Endothelial cell of umbilical vein (primary cell): ENCODE data around the gene RGS1. TPM values are rescaled to one million over a fixed set of nuclear protein-coding genes. Genes with fewer than 3 reads are reported as not detected.

ENCODE experiments used
- BruUV-seq: library from RNA; stranded (reverse); fragments of 400-500 nt; replicated peaks from 2 replicates; lab custom pipeline; 2021; lab: Mats Ljungman, UMichigan
- CTCF ChIA-PET: fragments of 300-600, 350-600 bp; sonication (Branson Sonifier 250); formaldehyde crosslinking; loops from one replicate; lab custom pipeline; 2021; ENCODE audit warnings: antibody characterized with exemption, inconsistent platforms; lab: Charles Lee
- POLR2A ChIA-PET: fragments of 300-600, 350-600 bp; sonication (Branson Sonifier 250); formaldehyde crosslinking; loops from one replicate; lab custom pipeline; 2021; ENCODE audit warnings: antibody characterized with exemption, inconsistent platforms; lab: Charles Lee
- DNase-seq: peaks from one replicate; pipeline ENCODE4 v3.0.0-alpha.2; 2011; ENCODE audit warnings: low read depth, low spot score
- FAIRE-seq: peaks from 2 replicates; lab custom pipeline; 2011; peaks lifted over from hg19 to GRCh38; lab: Jason Lieb, UNC
- H2AFZ ChIP-seq: 2 replicates; pipeline ENCODE4 v1.6.0; 2012; ENCODE audit warnings: low read depth, low read length, control low read depth, inconsistent platforms
- H3K27ac ChIP-seq: 2 replicates; pipeline ENCODE4 v1.5.1; 2011; ENCODE audit warnings: low read depth, mild to moderate bottlenecking, control low read depth, low read length, moderate library complexity; ENCODE audit not compliant: insufficient read depth
- H3K27me3 ChIP-seq, 2 experiments: 2 replicates each; pipeline versions ENCODE4 v1.6.0 to v1.6.1; 2011; ENCODE audit warnings: low read length in 2 of 2, mixed read lengths in 1 of 2; ENCODE audit not compliant: control insufficient read depth in 2 of 2, insufficient read depth in 2 of 2
- H3K36me3 ChIP-seq, 2 experiments: 2 replicates in 1 of 2; 3 replicates in 1 of 2; pipeline ENCODE4 v1.5.1; 2011; ENCODE audit warnings: low read length in 2 of 2, mild to moderate bottlenecking in 1 of 2, moderate library complexity in 1 of 2; ENCODE audit not compliant: control insufficient read depth in 2 of 2, insufficient read depth in 2 of 2; ENCODE audit errors: extremely low read depth in 1 of 2
- H3K4me1 ChIP-seq: 3 replicates; pipeline ENCODE4 v1.5.1; 2011; ENCODE audit warnings: mild to moderate bottlenecking, low read length; ENCODE audit not compliant: control insufficient read depth, insufficient read depth; ENCODE audit errors: extremely low read depth
- H3K4me2 ChIP-seq: 2 replicates; pipeline ENCODE4 v1.6.1; 2011; ENCODE audit warnings: low read length, control low read depth, mixed read lengths; ENCODE audit not compliant: insufficient read depth
- H3K4me3 ChIP-seq, 3 experiments: fragments of 200-600 bp in 1 of 3; sonication (generic), shearing (Covaris generic) in 1 of 3; replicated peaks in 1 of 3; 2 replicates each; pipeline ENCODE4 v1.5.1; 2011 to 2016; ENCODE audit warnings: control low read depth in 3 of 3, low read length in 3 of 3, mild to moderate bottlenecking in 2 of 3, inconsistent platforms in 1 of 3, low read depth in 1 of 3, moderate library complexity in 1 of 3; ENCODE audit not compliant: insufficient read depth in 1 of 3
- H3K79me2 ChIP-seq: 2 replicates; pipeline ENCODE4 v1.6.0; 2012; ENCODE audit warnings: low read length, inconsistent platforms; ENCODE audit not compliant: control insufficient read depth, insufficient read depth
- H3K9ac ChIP-seq: replicated peaks from 2 replicates; pipeline ENCODE3; 2011; ENCODE audit warnings: low read length, control low read depth; ENCODE audit not compliant: insufficient read depth; ENCODE audit errors: extremely low read depth
- H3K9me1 ChIP-seq: replicated peaks from 3 replicates; pipeline ENCODE4 v1.6.0; 2011; ENCODE audit warnings: mild to moderate bottlenecking, low read length; ENCODE audit not compliant: control insufficient read depth, insufficient read depth; ENCODE audit errors: extremely low read depth
- H3K9me3 ChIP-seq: replicated peaks from 2 replicates; pipeline ENCODE4 v1.5.1; 2012; ENCODE audit warnings: low read length, inconsistent platforms; ENCODE audit not compliant: control insufficient read depth, insufficient read depth
- H4K20me1 ChIP-seq: replicated peaks from 2 replicates; pipeline ENCODE3; 2011; ENCODE audit warnings: mild to moderate bottlenecking, low read length; ENCODE audit not compliant: control insufficient read depth, insufficient read depth; ENCODE audit errors: extremely low read depth
- EZH2 ChIP-seq: IDR thresholded peaks from 2 replicates; pipeline ENCODE4 v1.6.1; 2012; ENCODE audit warnings: borderline replicate concordance, low read depth, mild to moderate bottlenecking, moderate library complexity, low read length, inconsistent platforms; ENCODE audit not compliant: severe bottlenecking
- FOS ChIP-seq: IDR thresholded peaks from 2 replicates; pipeline ENCODE4 v1.6.1; 2011; ENCODE audit warnings: mild to moderate bottlenecking, low read length, moderate library complexity, borderline replicate concordance; ENCODE audit not compliant: insufficient read depth
- POLR2AphosphoS5 ChIP-seq: IDR thresholded peaks from 2 replicates; pipeline ENCODE4 v1.6.1; 2012; ENCODE audit warnings: low read depth, mild to moderate bottlenecking, control low read depth, low read length, moderate library complexity; ENCODE audit not compliant: insufficient read depth
- dilution Hi-C: fragments of 300-500 bp; cut with MboI; formaldehyde crosslinking; loops from one replicate; pipeline ENCODE4 v1.15.0; 2019; ENCODE audit warnings: low sequenced_read_pairs; ENCODE audit not compliant: extremely low pct_ligation_motif_present
- intact Hi-C: fragments of 100-400 bp; cut with micrococcal nuclease; formaldehyde crosslinking; loops from one replicate; pipeline ENCODE4 v1.10.0; 2022
- polyA plus RNA-seq, 4 experiments: library from polyadenylated mRNA; depleted of rRNA in 3 of 4; stranded (reverse) in 3 of 4; unstranded in 1 of 4; fragments of >200 nt; gene quantifications; 2 replicates each; pipeline versions ENCODE4 v1.2.1 to v1.2.3, GENCODE V29; 2011 to 2012; ENCODE audit warnings: missing spikeins in 1 of 4
- total RNA-seq: library from RNA; stranded (reverse); gene quantifications from 2 replicates; pipeline ENCODE4 v1.2.3, GENCODE V29; 2021
- TF ChIP-seq, protein P1 (sequence below): IDR thresholded peaks from 2 replicates; pipeline ENCODE4 v1.6.1; 2011; ENCODE audit not compliant: insufficient read depth, insufficient read length

RGS1 gene
- total and polyA plus RNA-seq, 2 donors (not counting 3 experiments of a cell fraction or from before 2014, with no cell fraction given) = not detected

DNA sequence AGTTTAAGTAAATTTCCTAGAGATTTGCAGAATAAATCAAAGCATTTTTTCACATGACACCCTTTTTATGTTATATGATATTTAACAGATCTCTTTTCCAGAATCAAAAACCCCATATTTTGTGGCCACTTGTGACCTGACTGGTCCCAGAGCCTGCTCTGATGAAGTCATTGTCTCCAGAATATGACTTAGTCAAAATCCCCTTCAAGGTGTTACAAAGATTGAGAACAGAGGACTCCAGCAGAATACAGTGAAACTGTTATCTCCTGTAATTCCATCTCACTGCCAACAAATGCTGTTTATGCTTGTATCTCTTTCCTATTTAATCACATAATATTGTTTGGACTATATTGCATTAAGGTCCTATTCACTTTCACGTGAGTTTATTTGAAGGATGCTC lies 25.6 kb downstream of the RGS1 start:
- DNase-seq = no peak
- POLR2A ChIA-PET = no interaction called here
- Histone ChIP-seq H3K4me1 (peaks cover 3% of the 10 kb centered on the region), H2AFZ (no peak overlapping the region), H3K4me3 (no peak overlapping the region), H3K27ac (no peak overlapping the region), H3K4me2 (no peak overlapping the region), H3K9ac (no peak overlapping the region), H3K9me1 (no peaks in the 10 kb centered on the region), H4K20me1 (no peaks in the 10 kb centered on the region), H3K36me3 (no peaks in the 10 kb centered on the region), H3K27me3 (no peaks in the 10 kb centered on the region), H3K79me2 (no peaks in the 10 kb centered on the region), H3K9me3 (no peaks in the 10 kb centered on the region)
- TF ChIP-seq, protein P1, sequence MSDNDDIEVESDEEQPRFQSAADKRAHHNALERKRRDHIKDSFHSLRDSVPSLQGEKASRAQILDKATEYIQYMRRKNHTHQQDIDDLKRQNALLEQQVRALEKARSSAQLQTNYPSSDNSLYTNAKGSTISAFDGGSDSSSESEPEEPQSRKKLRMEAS = no peak
- dilution Hi-C loops (no loop called here), intact Hi-C loops (no loop called here)
- no TSS peak for BruUV-seq
- CTCF ChIA-PET = interaction anchor here (1.1 kb wide), 1 partner anchor 127 kb away, joined by 5 read pairs; no protein-coding TSS in a partner anchor
- FAIRE-seq = no peak

DNA sequence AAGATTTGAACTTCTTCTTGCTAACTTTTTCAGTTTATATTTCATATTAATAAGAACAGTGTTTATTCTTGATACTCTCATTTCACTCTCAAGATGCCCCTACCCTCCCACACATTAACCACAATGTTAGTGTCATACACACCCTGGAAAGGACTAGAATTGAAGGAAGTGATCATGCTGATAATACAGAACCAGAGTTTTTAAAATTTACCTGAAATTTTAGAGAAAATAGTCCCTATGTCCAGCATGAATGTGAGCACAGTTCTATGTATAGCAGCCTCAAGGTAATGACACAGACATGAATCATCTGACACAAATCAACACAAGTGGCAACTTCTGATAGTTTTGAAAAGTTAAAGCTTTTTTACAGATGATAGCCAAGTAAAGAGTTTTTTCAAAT lies 26.0 kb downstream of the RGS1 start:
- TF ChIP-seq POLR2AphosphoS5 (no peak), FOS (peak; percentile 63), EZH2 (no peak)
- Histone ChIP-seq H3K4me1 (peaks cover 3% of the 10 kb centered on the region), H4K20me1 (no peaks in the 10 kb centered on the region), H3K9me3 (no peaks in the 10 kb centered on the region), H3K4me3 (no peak overlapping the region), H3K4me2 (no peak overlapping the region), H3K79me2 (no peaks in the 10 kb centered on the region), H3K9me1 (no peaks in the 10 kb centered on the region), H3K36me3 (no peaks in the 10 kb centered on the region), H3K9ac (no peak overlapping the region), H3K27ac (no peak overlapping the region), H3K27me3 (no peaks in the 10 kb centered on the region), H2AFZ (no peak overlapping the region)
- CTCF ChIA-PET = no interaction called here
- no peak for DNase-seq
- peak; percentile 61 for FAIRE-seq
- POLR2A ChIA-PET = no interaction called here
- dilution Hi-C loops = no loop called here
- BruUV-seq = no TSS peak
- intact Hi-C loops = no loop called here
